ENCODE measurements around the gene TNKS2.
A peak's percentile ranks its signal among the peaks of the same experiment; 100 is the strongest.
"Not testable (repeated sequence)": the region's sequence is repeated elsewhere in the genome, so short reads cannot be mapped to it uniquely, and the experiment has no call there.

TNKS2 gene

GRCh38 chr10:91886954-91887271, 88.7 kb downstream of the TNKS2 start:
- TF ChIP-seq CTCF (IDR thresholded peaks at IDR 0.05), result no peak

GRCh38 chr10:91887272-91888076, 89.2 kb downstream of the TNKS2 start:
- TF ChIP-seq CTCF (IDR thresholded peaks at IDR 0.05), result no peak
- H3K36me3 ChIP-seq (ENCODE audit: control insufficient read depth, insufficient read depth, low read length), result no peaks in the 10 kb centered on the region
- H3K9me3 ChIP-seq (ENCODE audit: control insufficient read depth, low read length), result no peaks in the 10 kb centered on the region
- no peak overlapping the region for H3K27ac ChIP-seq
- peak overlapping the region; percentile 54 for H3K4me3 ChIP-seq (ENCODE audit: low read depth, low read length)
- peak overlapping the region; percentile 83 for H2AFZ ChIP-seq
- no peaks in the 10 kb centered on the region for H3K79me2 ChIP-seq
- H3K27me3 ChIP-seq (ENCODE audit: control insufficient read depth, insufficient read depth, low read length), result no peaks in the 10 kb centered on the region
- H3K9ac ChIP-seq, result no peak overlapping the region
- H3K4me1 ChIP-seq, result peaks cover 13% of the 10 kb centered on the region
- H3K4me2 ChIP-seq (ENCODE audit: low read length), result peak overlapping the region; percentile 92

More at GRCh38 chr10:91886954-91887271, 88.7 kb downstream of the TNKS2 start:
- Histone ChIP-seq H3K36me3 (ENCODE audit: control insufficient read depth, insufficient read depth, low read length) (no peaks in the 10 kb centered on the region), H3K27ac (no peak overlapping the region), H3K4me2 (ENCODE audit: low read length) (peak overlapping the region; percentile 92), H2AFZ (peak overlapping the region; percentile 83), H3K27me3 (ENCODE audit: control insufficient read depth, insufficient read depth, low read length) (no peaks in the 10 kb centered on the region), H3K9me3 (ENCODE audit: control insufficient read depth, low read length) (no peaks in the 10 kb centered on the region), H3K4me3 (ENCODE audit: low read depth, low read length) (peak overlapping the region; percentile 54), H3K4me1 (peaks cover 13% of the 10 kb centered on the region), H3K79me2 (no peaks in the 10 kb centered on the region), H3K9ac (no peak overlapping the region)

- Histone ChIP-seq H3K9me3 (ENCODE audit: control insufficient read depth, low read length) (no peaks in the 10 kb centered on the region), H3K4me3 (ENCODE audit: low read depth, low read length) (no peak overlapping the region), H2AFZ (no peak overlapping the region), H3K9ac (no peak overlapping the region), H3K4me2 (ENCODE audit: low read length) (no peak overlapping the region), H3K79me2 (no peaks in the 10 kb centered on the region), H3K27ac (no peak overlapping the region), H3K4me1 (peaks cover 7% of the 10 kb centered on the region), H3K36me3 (ENCODE audit: control insufficient read depth, insufficient read depth, low read length) (no peaks in the 10 kb centered on the region), H3K27me3 (ENCODE audit: control insufficient read depth, insufficient read depth, low read length) (no peaks in the 10 kb centered on the region)
- TF ChIP-seq CTCF (IDR thresholded peaks at IDR 0.05), result no peak
Measured at GRCh38 chr10:91891125-91892001, 93.1 kb downstream of the TNKS2 start.

GRCh38 chr10:91893051-91893450, 94.8 kb downstream of the TNKS2 start:
- peaks cover under 1% of the 10 kb centered on the region for H3K4me1 ChIP-seq
- H3K27ac ChIP-seq, result no peak overlapping the region
- H2AFZ ChIP-seq, result no peak overlapping the region
- no peak overlapping the region for H3K9ac ChIP-seq
- no peaks in the 10 kb centered on the region for H3K9me3 ChIP-seq (ENCODE audit: control insufficient read depth, low read length)
- H3K4me3 ChIP-seq (ENCODE audit: low read depth, low read length), result no peak overlapping the region
- H3K27me3 ChIP-seq (ENCODE audit: control insufficient read depth, insufficient read depth, low read length), result no peaks in the 10 kb centered on the region
- no peaks in the 10 kb centered on the region for H3K36me3 ChIP-seq (ENCODE audit: control insufficient read depth, insufficient read depth, low read length)
- H3K79me2 ChIP-seq, result no peaks in the 10 kb centered on the region
- TF ChIP-seq CTCF (IDR thresholded peaks at IDR 0.05), result no peak
- no peak overlapping the region for H3K4me2 ChIP-seq (ENCODE audit: low read length)

- H3K9ac ChIP-seq; H3K27me3 ChIP-seq (ENCODE audit: control insufficient read depth, insufficient read depth, low read length); H3K4me2 ChIP-seq (ENCODE audit: low read length); H3K79me2 ChIP-seq; H3K9me3 ChIP-seq (ENCODE audit: control insufficient read depth, low read length); H3K27ac ChIP-seq; H3K4me3 ChIP-seq (ENCODE audit: low read depth, low read length); H3K4me1 ChIP-seq; H2AFZ ChIP-seq; H3K36me3 ChIP-seq (ENCODE audit: control insufficient read depth, insufficient read depth, low read length): not testable (repeated sequence)
Measured at GRCh38 chr10:91894261-91894685, 96.0 kb downstream of the TNKS2 start.
